Cardiac fibroblast (primary cell): Measurements from ENCODE around the gene NYAP2.
A peak's percentile ranks its signal among the peaks of the same experiment; 100 is the strongest.

Source experiments
- DNase-seq, 2 donors: peaks; one replicate each; pipeline versions ENCODE4 v3.0.0 to v3.0.0-alpha.2; 2010; ENCODE audit warnings: low read depth in 2 of 2
- H3K4me3 ChIP-seq, 2 donors: replicated peaks in 1 of 2; 1 replicate in 1 of 2; 2 replicates in 1 of 2; pipeline ENCODE4 v1.5.1; 2011; ENCODE audit warnings: low read depth in 2 of 2, low read length in 2 of 2, mild to moderate bottlenecking in 2 of 2, moderate library complexity in 1 of 2
- TF ChIP-seq, protein P1 (sequence below): IDR thresholded peaks from one replicate; pipeline ENCODE4 v1.5.1; 2011; ENCODE audit warnings: low read depth, mild to moderate bottlenecking, low read length, inconsistent platforms

NYAP2 gene

DNA sequence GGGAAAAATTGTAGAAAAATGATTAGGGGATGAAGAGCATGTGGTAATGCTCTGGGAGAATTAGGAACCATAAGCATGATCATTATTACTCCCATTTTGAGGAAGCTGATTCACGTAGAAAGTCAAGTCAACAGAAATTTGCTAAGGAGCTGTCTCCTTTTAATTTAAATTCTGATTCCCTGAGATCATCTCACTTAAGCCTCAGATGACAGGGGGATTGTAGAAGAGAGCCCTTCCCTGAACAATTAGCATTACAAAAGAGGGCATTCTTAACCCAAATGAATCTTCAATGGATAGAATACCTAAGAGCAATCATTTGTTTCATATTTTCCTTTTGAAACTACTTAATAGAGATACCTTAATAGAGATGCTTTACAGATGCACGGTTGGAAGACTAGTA lies 267.9 kb downstream of the NYAP2 start:
- no peak overlapping the region for H3K4me3 ChIP-seq
- TF ChIP-seq, protein P1, sequence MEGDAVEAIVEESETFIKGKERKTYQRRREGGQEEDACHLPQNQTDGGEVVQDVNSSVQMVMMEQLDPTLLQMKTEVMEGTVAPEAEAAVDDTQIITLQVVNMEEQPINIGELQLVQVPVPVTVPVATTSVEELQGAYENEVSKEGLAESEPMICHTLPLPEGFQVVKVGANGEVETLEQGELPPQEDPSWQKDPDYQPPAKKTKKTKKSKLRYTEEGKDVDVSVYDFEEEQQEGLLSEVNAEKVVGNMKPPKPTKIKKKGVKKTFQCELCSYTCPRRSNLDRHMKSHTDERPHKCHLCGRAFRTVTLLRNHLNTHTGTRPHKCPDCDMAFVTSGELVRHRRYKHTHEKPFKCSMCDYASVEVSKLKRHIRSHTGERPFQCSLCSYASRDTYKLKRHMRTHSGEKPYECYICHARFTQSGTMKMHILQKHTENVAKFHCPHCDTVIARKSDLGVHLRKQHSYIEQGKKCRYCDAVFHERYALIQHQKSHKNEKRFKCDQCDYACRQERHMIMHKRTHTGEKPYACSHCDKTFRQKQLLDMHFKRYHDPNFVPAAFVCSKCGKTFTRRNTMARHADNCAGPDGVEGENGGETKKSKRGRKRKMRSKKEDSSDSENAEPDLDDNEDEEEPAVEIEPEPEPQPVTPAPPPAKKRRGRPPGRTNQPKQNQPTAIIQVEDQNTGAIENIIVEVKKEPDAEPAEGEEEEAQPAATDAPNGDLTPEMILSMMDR = no peak
- DNase-seq = no peak

DNA sequence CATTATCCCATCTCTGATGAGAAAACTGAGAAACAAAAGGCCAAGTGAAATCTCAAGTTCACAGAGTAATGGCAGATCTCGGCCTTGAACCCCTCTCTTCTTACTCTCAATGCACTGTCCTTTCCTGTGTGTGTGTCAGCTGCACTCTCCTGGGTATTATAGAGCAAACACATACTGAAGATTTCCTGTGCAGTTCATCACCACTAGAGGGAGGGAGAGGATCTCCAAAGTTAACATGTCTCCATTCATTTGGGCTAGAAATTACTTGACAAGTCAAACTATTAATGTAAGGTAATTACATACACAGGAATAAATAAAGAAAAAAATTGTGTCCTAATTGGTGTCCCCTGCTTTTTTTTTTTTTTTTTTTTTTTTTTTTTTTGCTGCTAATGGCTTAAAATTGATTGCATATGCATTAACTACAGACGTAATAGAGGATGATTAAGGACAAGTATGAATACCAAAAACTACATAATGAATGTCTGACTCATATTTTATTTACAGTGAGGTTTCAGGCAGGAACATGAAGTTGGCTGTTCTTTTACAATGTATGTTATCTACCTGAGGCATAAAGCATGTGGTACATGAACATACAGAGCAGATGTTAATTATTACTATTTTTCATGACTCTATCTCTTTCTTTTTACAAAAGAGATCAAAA lies 269.2 kb downstream of the NYAP2 start:
- TF ChIP-seq, protein P1 = peak; percentile 78
- DNase-seq = peak; percentile 79 to 88
- H3K4me3 ChIP-seq = no peak overlapping the region

DNA sequence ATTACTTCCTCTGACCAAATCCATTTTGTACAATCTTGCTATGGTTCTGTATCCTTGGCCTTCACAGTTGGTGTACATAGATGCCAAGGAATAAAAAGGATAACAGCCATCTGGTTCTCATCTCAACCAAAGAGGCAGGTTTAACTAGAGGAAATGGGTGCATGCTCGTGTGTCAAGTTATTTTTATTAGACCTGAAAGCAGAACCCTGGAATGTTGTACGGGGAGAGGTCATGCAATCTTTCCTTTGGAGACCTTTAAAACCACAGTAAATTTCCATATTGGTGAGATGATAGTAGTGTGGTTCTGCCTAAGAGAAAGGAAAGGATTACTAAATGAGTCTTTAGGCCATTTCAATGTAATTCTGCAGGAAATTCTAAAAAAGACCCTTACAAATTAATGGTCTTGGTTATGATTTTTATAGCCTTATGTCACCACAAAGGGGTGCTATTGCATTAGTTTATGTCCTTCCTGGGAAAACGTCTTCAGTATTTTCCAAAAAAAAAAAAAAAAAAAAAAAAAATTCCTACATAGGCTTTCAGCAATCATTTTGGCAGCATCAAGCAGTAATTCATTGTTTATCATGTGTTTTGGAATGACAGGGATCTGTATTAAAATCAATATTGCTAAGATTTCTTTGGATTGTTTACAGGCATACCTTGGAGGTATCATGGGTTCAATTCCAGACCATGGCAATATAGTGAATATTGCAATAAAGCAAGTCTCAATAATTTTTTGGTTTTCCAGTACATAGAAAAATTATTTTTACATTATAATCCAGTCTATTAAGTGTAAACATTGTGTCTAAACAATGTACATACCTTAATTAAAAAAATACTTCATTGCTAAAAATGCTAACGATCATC lies 270.8 kb downstream of the NYAP2 start:
- no peak overlapping the region for H3K4me3 ChIP-seq

DNA sequence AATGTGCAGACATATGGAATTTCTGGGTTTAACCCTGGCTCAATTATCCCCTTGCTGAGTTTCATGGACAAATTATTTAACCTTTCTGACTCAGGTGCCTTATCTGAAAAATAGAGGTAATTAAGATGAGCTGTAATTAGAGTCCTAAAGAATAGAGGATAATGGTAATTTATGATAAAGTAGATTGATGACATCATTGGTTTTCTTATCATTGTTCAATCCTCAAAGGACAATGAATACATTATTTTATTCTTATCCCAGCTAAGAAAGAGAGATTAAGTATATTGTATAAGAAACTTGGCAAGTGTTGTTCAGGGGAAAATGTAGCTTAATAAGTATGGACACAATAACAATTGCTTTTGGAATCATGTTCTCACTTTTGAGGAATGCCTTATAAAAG lies 279.3 kb downstream of the NYAP2 start:
- no peak overlapping the region for H3K4me3 ChIP-seq
- TF ChIP-seq, protein P1 = no peak
- no peak for DNase-seq

More for the DNA sequence above, 270.8 kb downstream of the NYAP2 start:
- TF ChIP-seq, protein P1 = peak; percentile 22
- peak; percentile 73 to 79 for DNase-seq

DNA sequence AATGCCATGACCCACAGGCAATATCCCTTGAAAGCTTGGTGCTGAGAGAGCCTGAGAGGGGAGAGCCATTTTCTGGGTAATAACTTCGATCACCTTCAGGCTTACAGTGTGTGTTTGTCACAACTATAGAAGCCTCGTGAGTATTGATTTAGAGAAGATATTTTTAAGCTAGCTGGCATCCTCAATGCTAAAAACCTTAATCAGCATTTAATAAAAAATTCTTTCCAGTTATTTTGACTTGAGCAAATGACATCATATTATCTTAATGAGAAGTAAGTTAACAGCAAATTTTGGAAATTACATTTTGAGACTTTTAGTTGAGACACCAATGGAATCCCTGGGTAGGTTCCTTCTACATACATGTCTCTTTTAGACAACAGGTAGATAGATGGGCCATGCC lies 283.7 kb downstream of the NYAP2 start:
- H3K4me3 ChIP-seq = no peak overlapping the region
- DNase-seq = no peak
- TF ChIP-seq, protein P1 = no peak

DNA sequence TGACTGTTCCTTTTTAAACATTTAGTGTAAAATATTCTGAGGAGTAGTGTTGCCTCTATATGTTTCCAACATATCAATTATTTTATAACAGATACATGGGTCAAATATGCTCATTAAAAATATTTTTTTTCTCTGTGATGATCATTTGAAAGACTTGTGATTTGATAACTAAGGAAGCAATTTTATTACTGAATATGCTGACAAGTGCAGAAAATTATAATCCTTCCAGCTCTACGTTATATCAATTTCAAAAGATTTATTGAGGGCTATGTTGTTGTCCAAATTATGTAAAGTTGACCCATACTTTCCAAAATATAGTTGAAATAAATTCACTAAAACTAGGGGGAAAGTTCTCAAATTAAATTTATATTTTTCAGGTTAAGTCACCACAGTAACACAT lies 290.6 kb downstream of the NYAP2 start:
- TF ChIP-seq, protein P1 = no peak
- H3K4me3 ChIP-seq = no peak overlapping the region

More for the DNA sequence above, 290.6 kb downstream of the NYAP2 start:
- DNase-seq = no peak
